PFSK-1 (cell line): ENCODE results near the gene GPD1L.

Experiments used
- FOXP2 ChIP-seq: optimal IDR thresholded peaks from 2 replicates; pipeline ENCODE3; 2011; ENCODE audit warnings: borderline replicate concordance, control low read depth, inconsistent platforms; ENCODE audit not compliant: insufficient read depth; ENCODE audit errors: extremely low read length, extremely low read depth
- POLR2AphosphoS5 ChIP-seq: IDR thresholded peaks from 2 replicates; pipeline ENCODE4 v1.6.1; 2012; ENCODE audit warnings: low read depth, mild to moderate bottlenecking, control low read depth, low read length, moderate library complexity

GRCh38 chr3:32127219-32127826 lies 20.9 kb downstream of the GPD1L start:
- TF ChIP-seq POLR2AphosphoS5 (no peak), FOXP2 (no peak)
